Measurements from ENCODE around the gene RPP25.

Gene RPP25

GRCh38 chr15:74982183-74982582 is 25.6 kb upstream of the RPP25 start:
- no peak for TF ChIP-seq ZFX (IDR thresholded peaks at IDR 0.05)

GRCh38 chr15:74978503-74978902 is 21.9 kb upstream of the RPP25 start:
- no peak for TF ChIP-seq ZFX (IDR thresholded peaks at IDR 0.05)
- TF ChIP-seq CTCF (conservative IDR thresholded peaks at IDR 0.05): no peak
- H3K27ac ChIP-seq: no peak overlapping the region

More at GRCh38 chr15:74982183-74982582, 25.6 kb upstream of the RPP25 start:
- no peak overlapping the region for H3K27ac ChIP-seq

GRCh38 chr15:74978077-74978476 is 21.5 kb upstream of the RPP25 start:
- H3K27ac ChIP-seq: no peak overlapping the region
- TF ChIP-seq ZFX (IDR thresholded peaks at IDR 0.05) (no peak), CTCF (conservative IDR thresholded peaks at IDR 0.05) (no peak)

GRCh38 chr15:74977599-74977998 is 21.0 kb upstream of the RPP25 start:
- TF ChIP-seq CTCF (conservative IDR thresholded peaks at IDR 0.05): no peak
- no peak for TF ChIP-seq ZFX (IDR thresholded peaks at IDR 0.05)
- H3K27ac ChIP-seq: no peak overlapping the region

GRCh38 chr15:74976159-74976558 is 19.6 kb upstream of the RPP25 start:
- no peak overlapping the region for H3K27ac ChIP-seq
- TF ChIP-seq ZFX (IDR thresholded peaks at IDR 0.05): no peak
- TF ChIP-seq CTCF (conservative IDR thresholded peaks at IDR 0.05): no peak

- TF ChIP-seq CTCF (conservative IDR thresholded peaks at IDR 0.05): no peak
- no peak for TF ChIP-seq ZFX (IDR thresholded peaks at IDR 0.05)
- H3K27ac ChIP-seq: no peak overlapping the region
Observed at GRCh38 chr15:74967670-74968069, 11.1 kb upstream of the RPP25 start.

GRCh38 chr15:74964794-74965193 is 8.2 kb upstream of the RPP25 start:
- no peak overlapping the region for H3K27ac ChIP-seq
- TF ChIP-seq CTCF (conservative IDR thresholded peaks at IDR 0.05) (no peak), ZFX (IDR thresholded peaks at IDR 0.05) (no peak)

GRCh38 chr15:74963213-74963612 is 6.6 kb upstream of the RPP25 start:
- no peak overlapping the region for H3K27ac ChIP-seq
- TF ChIP-seq ZFX (IDR thresholded peaks at IDR 0.05) (no peak), CTCF (conservative IDR thresholded peaks at IDR 0.05) (no peak)
